H9 (cell line): ENCODE measurements around the gene TAGLN. TPM values are rescaled to one million over a fixed set of nuclear protein-coding genes. Genes with fewer than 3 reads are reported as not detected.

Experiments
- DNase-seq: peaks from one replicate; pipeline ENCODE4 v3.0.0-alpha.2; 2017
- H2AFZ ChIP-seq: one replicate; pipeline ENCODE4 v1.6.1; 2013; ENCODE audit warnings: mild to moderate bottlenecking, low read length, control low read depth, moderate library complexity
- H2AK5ac ChIP-seq: 2 replicates; pipeline ENCODE4 v1.6.1; 2013; ENCODE audit warnings: low read length, control low read depth, mixed read lengths; ENCODE audit not compliant: insufficient read length
- H2BK120ac ChIP-seq: one replicate; pipeline ENCODE4 v1.6.1; 2013; ENCODE audit warnings: low read depth, mild to moderate bottlenecking, low read length, control low read depth, inconsistent platforms; ENCODE audit not compliant: poor library complexity, severe bottlenecking
- H2BK12ac ChIP-seq: 2 replicates; pipeline ENCODE4 v1.6.1; 2013; ENCODE audit warnings: low read length, control low read depth, mixed read lengths, low read depth; ENCODE audit not compliant: insufficient read length
- H2BK15ac ChIP-seq: 2 replicates; pipeline ENCODE4 v1.6.1; 2013; ENCODE audit warnings: low read depth, low read length, control low read depth
- H2BK20ac ChIP-seq: one replicate; pipeline ENCODE4 v1.6.1; 2013; ENCODE audit warnings: low read depth, mild to moderate bottlenecking, low read length, control low read depth, inconsistent platforms; ENCODE audit not compliant: poor library complexity, severe bottlenecking
- H2BK5ac ChIP-seq: 2 replicates; pipeline ENCODE4 v1.6.1; 2013; ENCODE audit warnings: low read length, control low read depth, mixed read lengths; ENCODE audit not compliant: insufficient read length
- H3K14ac ChIP-seq: 2 replicates; pipeline ENCODE4 v1.6.1; 2013; ENCODE audit warnings: low read length, control low read depth; ENCODE audit not compliant: insufficient read depth
- H3K18ac ChIP-seq: 2 replicates; pipeline ENCODE4 v1.6.1; 2013; ENCODE audit warnings: low read depth, mild to moderate bottlenecking, mixed read lengths, low read length, control low read depth; ENCODE audit not compliant: insufficient read length
- H3K23ac ChIP-seq: 2 replicates; pipeline ENCODE4 v1.6.1; 2013; ENCODE audit warnings: low read length, control low read depth, mixed read lengths, low read depth; ENCODE audit not compliant: insufficient read length
- H3K23me2 ChIP-seq: 2 replicates; pipeline ENCODE4 v1.6.1; 2013; ENCODE audit warnings: low read depth, mild to moderate bottlenecking, mixed read lengths, low read length, control low read depth; ENCODE audit not compliant: insufficient read length, poor library complexity, severe bottlenecking
- H3K27ac ChIP-seq: 2 replicates; pipeline ENCODE4 v1.5.1; 2013; ENCODE audit warnings: low read length, control low read depth, mixed read lengths, low read depth; ENCODE audit not compliant: insufficient read length
- H3K27me3 ChIP-seq: 2 replicates; pipeline ENCODE4 v1.6.1; 2013; ENCODE audit warnings: low read length, control low read depth, inconsistent platforms; ENCODE audit not compliant: insufficient read depth
- H3K4ac ChIP-seq: 2 replicates; pipeline ENCODE4 v1.6.1; 2013; ENCODE audit warnings: low read depth, mild to moderate bottlenecking, control low read depth, inconsistent platforms, low read length, moderate library complexity
- H3K4me1 ChIP-seq: 2 replicates; pipeline ENCODE4 v1.6.1; 2013; ENCODE audit warnings: low read length, control low read depth, inconsistent platforms; ENCODE audit not compliant: insufficient read depth
- H3K4me2 ChIP-seq: 2 replicates; pipeline ENCODE4 v1.6.1; 2013; ENCODE audit warnings: low read length, control low read depth, mixed read lengths; ENCODE audit not compliant: insufficient read length, insufficient read depth
- H3K56ac ChIP-seq: 2 replicates; pipeline ENCODE4 v1.6.1; 2013; ENCODE audit warnings: low read depth, mild to moderate bottlenecking, mixed read lengths, low read length, control low read depth; ENCODE audit not compliant: insufficient read length
- H3K79me1 ChIP-seq: 2 replicates; pipeline ENCODE4 v1.6.1; 2013; ENCODE audit warnings: low read depth, mild to moderate bottlenecking, moderate library complexity, low read length, control low read depth, inconsistent platforms; ENCODE audit not compliant: insufficient read depth, poor library complexity, severe bottlenecking
- H3K79me2 ChIP-seq: 2 replicates; pipeline ENCODE4 v1.6.1; 2013; ENCODE audit warnings: low read length, control low read depth, inconsistent platforms; ENCODE audit not compliant: insufficient read depth
- H3K9ac ChIP-seq: 2 replicates; pipeline ENCODE4 v1.6.1; 2013; ENCODE audit warnings: low read length, control low read depth, mixed read lengths; ENCODE audit not compliant: insufficient read length; ENCODE audit errors: extremely low read depth
- H3K9me3 ChIP-seq: one replicate; pipeline ENCODE4 v1.6.1; 2013; ENCODE audit warnings: low read depth, low read length, inconsistent platforms; ENCODE audit not compliant: control insufficient read depth
- H3T11ph ChIP-seq: one replicate; pipeline ENCODE4 v1.6.1; 2013; ENCODE audit warnings: mild to moderate bottlenecking, low read length, control low read depth, inconsistent platforms
- H4K20me1 ChIP-seq: one replicate; pipeline ENCODE4 v1.6.1; 2013; ENCODE audit not compliant: control insufficient read depth, insufficient read length, insufficient read depth
- H4K5ac ChIP-seq: 2 replicates; pipeline ENCODE4 v1.6.1; 2013; ENCODE audit warnings: low read depth, mild to moderate bottlenecking, mixed read lengths, low read length, control low read depth; ENCODE audit not compliant: insufficient read length
- H4K8ac ChIP-seq: replicated peaks from 2 replicates; pipeline ENCODE4 v1.6.1; 2013; ENCODE audit warnings: low read length, control low read depth, mixed read lengths, low read depth; ENCODE audit not compliant: insufficient read length
- H4K91ac ChIP-seq: 2 replicates; pipeline ENCODE4 v1.6.1; 2013; ENCODE audit warnings: low read depth, mild to moderate bottlenecking, moderate library complexity, mixed read lengths, low read length, control low read depth; ENCODE audit not compliant: insufficient read length
- H3K27ac Mint-ChIP-seq, 3 experiments: 2 replicates in 2 of 3; 3 replicates in 1 of 3; pipeline ENCODE4 v1.8.0; 2020 to 2021; ENCODE audit warnings: mixed read lengths in 3 of 3, mild to moderate bottlenecking in 1 of 3, moderate library complexity in 1 of 3
- H3K27me3 Mint-ChIP-seq: 2 replicates; pipeline ENCODE4 v1.8.0; 2021; ENCODE audit warnings: low read depth, mild to moderate bottlenecking, moderate library complexity, mixed read lengths
- H3K36me3 Mint-ChIP-seq, 3 experiments: 2 replicates in 2 of 3; 3 replicates in 1 of 3; pipeline ENCODE4 v1.8.0; 2020 to 2021; ENCODE audit warnings: low read depth in 3 of 3, mixed read lengths in 3 of 3; ENCODE audit not compliant: insufficient read depth in 1 of 3
- H3K4me1 Mint-ChIP-seq, 2 experiments: 2 replicates each; pipeline ENCODE4 v1.8.0; 2020; ENCODE audit warnings: mixed read lengths in 2 of 2
- H3K4me3 Mint-ChIP-seq, 2 experiments: 2 replicates in 1 of 2; 3 replicates in 1 of 2; pipeline ENCODE4 v1.8.0; 2020 to 2021; ENCODE audit warnings: mild to moderate bottlenecking in 2 of 2, mixed read lengths in 2 of 2, moderate library complexity in 1 of 2
- H3K9me3 Mint-ChIP-seq, 2 experiments: 2 replicates in 1 of 2; 3 replicates in 1 of 2; pipeline ENCODE4 v1.8.0; 2020; ENCODE audit warnings: mild to moderate bottlenecking in 2 of 2, mixed read lengths in 2 of 2, moderate library complexity in 1 of 2
- CTCF ChIP-seq: fragments of 200-600 bp; sonication (generic); conservative IDR thresholded peaks from 3 replicates; pipeline ENCODE4 v1.8.0; 2021; ENCODE audit warnings: antibody characterized with exemption, mild to moderate bottlenecking
- WGBS: extraction: QIAGEN DNeasy Blood & Tissue Kit; methylation state at CpG from one replicate; pipeline ENCODE4 v1.1.7; 2013; ENCODE audit warnings: missing lambda C conversion rate, low lambda C conversion rate, mixed read lengths; ENCODE audit not compliant: insufficient read length; ENCODE audit errors: extremely low coverage; 5-methylcytosine and 5-hydroxymethylcytosine counted together
- total RNA-seq: library from RNA; stranded (reverse); gene quantifications from 2 replicates; pipeline ENCODE4 v1.2.1, GENCODE V29; 2021

The TAGLN gene
- total RNA-seq, 1 experiment from 2014 or later, result 176 TPM

- Histone ChIP-seq H2BK15ac (no peak overlapping the region), H3K79me2 (no peaks in the 10 kb centered on the region), H2AFZ (no peak overlapping the region), H3K56ac (no peak overlapping the region), H3K4me1 (no peaks in the 10 kb centered on the region), H3K9me3 (no peaks in the 10 kb centered on the region), H4K5ac (no peak overlapping the region), H2BK120ac (no peak overlapping the region), H3K23ac (no peak overlapping the region), H3K18ac (no peak overlapping the region), H2BK20ac (no peak overlapping the region), H3T11ph (no peak overlapping the region), H3K4me2 (no peak overlapping the region), H2AK5ac (no peak overlapping the region), H4K91ac (no peak overlapping the region), H3K9ac (no peak overlapping the region), H3K79me1 (no peaks in the 10 kb centered on the region), H3K14ac (no peak overlapping the region), H3K27me3 (no peaks in the 10 kb centered on the region), H3K4ac (no peak overlapping the region), H2BK5ac (no peak overlapping the region), H3K27ac (no peak overlapping the region), H3K23me2 (no peaks in the 10 kb centered on the region), H4K20me1 (no peaks in the 10 kb centered on the region), H4K8ac (no peak overlapping the region), H2BK12ac (no peak overlapping the region)
- no CpG with 5 or more reads among the region's 20 CpGs for WGBS
- Mint-ChIP-seq H3K36me3 (peaks cover 3 to 46% (median 30%) of the 10 kb centered on the region in 3 experiments; a peak in 6 of 7 replicates), H3K9me3 (no peaks in the 10 kb centered on the region), H3K27me3 (no peaks in the 10 kb centered on the region), H3K4me1 (no peaks in the 10 kb centered on the region; a peak in 1 of 4 replicates), H3K4me3 (no peak overlapping the region), H3K27ac (no peak overlapping the region)
- TF ChIP-seq CTCF, result no peak
- DNase-seq, result no peak
Observed at GRCh38 chr11:117188620-117189081, 10.5 kb upstream of the TAGLN start.
